ENCODE data around the gene CLCA4.
A peak's percentile ranks its signal among the peaks of the same experiment; 100 is the strongest.
"Not testable (repeated sequence)": the region's sequence is repeated elsewhere in the genome, so short reads cannot be mapped to it uniquely, and the experiment has no call there.

Gene CLCA4

DNA sequence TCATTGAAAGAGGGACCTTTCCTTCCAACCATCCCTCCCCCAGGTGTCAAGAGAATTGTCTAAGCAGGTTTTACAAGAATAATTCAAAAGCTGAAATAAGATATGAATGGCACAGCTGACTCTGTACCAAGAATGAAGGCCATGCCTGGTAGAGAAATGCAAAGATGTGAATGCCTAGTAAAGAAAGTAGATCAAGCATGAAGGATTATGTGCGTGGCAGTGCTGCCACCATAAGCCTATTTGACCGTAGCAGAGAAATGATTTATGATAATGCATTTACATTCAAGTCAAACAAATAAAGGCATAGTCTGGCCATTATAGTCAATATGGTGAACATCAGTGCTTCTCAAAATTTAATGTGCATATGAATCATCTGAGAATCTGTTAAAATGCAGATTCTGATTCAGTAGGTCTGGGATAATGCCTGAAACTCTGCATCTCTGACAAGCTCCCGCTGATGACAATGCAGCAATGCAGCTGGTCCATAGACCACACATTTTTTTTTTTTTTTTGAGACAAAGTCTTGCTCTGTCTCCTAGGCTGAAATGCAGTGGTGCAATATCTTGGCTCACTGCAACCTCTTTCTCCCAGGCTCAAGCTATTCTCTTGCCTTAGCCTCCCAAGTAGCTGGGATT is 16.6 kb upstream of the CLCA4 start:
- DNase-seq = no peak

DNA sequence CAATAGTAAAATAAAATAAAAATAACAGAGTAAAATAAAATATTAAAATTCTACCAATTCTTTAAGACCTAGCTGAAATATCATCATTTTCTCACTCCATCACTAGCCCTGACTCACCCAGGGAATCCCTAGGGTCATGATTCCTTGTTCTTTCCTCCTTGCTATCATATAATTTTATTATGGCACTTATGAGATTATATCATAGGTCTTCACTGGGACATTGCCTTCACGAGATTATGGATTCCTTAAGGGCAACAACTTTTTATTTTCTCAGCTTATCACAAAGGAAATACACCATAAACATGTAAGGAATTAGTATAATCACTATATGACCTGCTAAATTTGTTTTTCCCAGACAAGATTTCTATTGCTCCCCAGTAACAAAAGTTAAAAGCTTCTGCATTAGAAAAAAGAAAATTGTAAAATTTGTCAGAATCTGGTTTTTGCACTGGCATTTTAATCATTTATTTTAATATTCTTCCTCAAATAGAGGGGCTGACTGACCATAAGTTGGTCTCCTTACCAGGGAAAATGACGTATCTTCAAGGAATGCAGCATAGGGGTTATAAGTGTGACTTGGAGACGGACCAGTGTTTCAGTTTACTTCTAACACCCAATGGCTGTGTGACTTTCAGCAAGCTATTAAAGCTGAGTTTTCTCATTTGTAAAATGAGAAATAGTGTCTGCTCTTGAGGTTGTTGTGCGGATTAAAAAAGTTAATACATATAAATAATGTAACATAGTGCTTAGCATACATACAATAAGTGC is 8.8 kb upstream of the CLCA4 start:
- DNase-seq = no peak

DNA sequence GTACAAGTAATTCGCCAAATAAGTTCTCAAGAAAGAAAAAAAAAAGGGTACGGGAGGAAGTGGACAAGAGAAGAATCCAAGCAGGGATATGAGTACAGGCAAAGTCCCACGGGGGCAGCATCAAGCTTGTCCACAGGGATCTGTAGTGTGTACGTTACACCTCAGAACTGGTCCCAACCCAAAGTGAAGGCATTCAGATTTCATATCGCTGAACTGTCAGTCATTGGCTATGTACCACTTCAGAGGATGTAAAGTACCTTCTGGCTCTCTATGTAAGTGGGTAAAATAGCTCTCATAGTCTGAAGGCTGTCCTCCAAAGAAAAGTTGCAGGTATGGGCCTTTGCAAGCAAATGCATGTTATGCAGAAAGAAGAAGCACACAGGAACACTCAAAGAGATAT is 8.1 kb upstream of the CLCA4 start:
- DNase-seq = no peak

DNA sequence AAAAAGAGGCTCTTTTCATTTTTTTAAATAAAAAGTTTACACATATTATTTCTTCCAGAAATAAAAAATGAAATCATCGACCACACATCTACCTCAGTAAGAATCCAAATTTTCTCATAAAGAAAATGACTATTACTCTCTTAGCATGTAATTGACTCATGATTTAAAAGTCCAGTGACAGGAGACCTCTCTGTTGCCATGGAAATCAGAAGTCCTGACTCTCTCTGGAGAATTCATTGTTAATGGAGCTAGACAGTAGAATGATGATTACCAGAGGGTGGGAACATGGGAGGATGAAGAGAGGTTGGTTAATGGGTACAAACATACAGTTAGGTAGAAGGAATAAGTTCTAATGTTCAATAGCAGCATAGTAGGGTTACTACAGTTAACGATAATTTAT is 5.0 kb upstream of the CLCA4 start:
- DNase-seq = no peak

DNA sequence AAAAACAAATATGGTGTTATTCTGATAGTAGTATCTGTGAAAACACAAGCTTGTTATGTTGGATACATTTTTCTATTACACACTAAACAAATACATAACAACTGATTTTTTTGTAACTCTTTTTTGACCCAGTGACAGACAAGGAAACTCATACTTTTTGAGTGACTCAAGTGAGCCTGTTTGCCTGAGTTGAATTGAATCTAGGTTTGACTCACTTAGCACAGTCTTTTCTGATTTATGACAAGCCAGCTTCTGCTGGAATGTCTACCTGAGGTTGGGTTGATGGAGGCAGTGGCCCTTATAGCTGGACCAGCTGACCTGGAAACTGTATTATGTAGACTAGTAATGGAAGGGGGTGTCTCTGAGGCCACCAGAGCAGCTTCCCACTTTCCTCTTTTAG is 4.2 kb upstream of the CLCA4 start:
- no peak for DNase-seq

DNA sequence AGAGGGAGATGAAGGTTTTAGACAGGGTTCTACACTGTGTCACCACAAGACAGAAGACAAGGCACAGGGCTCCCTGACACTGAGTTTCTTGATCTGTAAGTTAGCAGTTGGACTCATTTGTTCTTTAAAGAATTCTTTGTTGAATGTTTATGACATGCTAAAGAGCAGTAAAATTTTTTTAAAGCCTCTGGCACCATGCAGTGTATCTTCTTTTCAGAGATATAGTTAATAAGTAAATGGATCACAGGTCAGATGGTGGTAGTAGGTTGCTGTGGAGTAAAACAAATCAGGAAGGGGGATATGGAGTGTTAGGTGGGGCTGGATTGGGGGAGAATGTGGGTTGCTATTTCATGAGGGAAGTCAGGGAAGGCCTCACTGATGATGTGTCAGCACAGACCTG is 2.0 kb downstream of the CLCA4 start:
- DNase-seq = no peak

DNA sequence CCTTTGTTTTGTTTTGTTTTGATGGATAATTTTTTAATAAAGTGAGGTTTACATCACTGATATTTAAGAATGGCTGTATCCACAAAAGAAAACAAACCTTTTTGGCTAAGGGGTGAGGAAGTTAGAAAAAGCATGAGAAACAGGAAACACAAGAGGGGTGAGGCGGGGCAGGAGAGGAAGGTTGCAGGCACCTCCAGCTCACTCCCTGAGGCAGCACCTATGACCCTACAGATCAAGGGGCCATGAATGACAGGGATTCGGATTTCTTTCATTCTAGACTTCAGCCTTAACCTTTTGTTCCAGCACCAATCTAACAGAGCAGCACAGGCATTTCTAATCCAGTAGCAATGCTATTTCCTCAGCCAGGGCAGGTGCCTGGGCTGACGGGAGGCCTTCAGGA is 4.4 kb downstream of the CLCA4 start:
- DNase-seq = no peak

DNA sequence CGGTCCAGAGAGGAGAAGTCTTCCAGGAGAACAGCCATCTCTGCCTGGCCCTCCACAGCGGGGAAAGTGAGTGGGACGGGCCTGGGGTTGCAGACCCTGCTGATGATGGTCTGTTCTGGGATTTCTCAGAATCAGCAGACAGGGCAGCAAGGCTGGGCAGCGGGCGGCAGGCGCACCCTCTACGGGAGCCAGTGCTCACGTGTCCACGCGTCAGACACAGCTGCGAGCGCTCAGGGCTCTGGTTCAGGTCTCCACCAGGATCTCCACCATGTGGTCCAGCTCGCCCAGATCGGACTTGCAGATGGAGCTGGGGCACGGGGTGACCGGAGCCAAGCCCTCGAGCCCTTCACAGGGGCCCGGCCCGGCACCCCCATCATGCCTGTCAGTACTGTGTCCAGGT is 5.5 kb downstream of the CLCA4 start:
- DNase-seq = no peak

DNA sequence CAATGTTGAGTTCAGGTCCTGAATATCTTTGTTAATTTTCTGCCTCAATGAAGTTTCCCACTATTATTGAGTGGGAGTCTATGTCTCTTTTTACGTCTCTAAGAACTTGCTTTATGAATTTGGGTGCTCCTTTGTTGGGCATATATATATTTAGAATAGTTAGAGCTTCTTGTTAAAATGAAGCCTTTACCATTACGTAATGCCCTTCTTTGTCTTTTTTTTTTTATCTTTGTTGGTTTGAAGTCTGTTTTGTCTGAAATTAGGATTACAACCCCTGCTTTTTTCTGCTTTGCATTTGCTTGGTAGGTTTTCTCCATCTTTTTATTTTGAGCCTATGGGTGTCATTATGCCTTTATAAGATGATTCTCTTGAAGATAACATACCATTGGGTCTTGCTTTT is 10.9 kb downstream of the CLCA4 start:
- DNase-seq = no peak

DNA sequence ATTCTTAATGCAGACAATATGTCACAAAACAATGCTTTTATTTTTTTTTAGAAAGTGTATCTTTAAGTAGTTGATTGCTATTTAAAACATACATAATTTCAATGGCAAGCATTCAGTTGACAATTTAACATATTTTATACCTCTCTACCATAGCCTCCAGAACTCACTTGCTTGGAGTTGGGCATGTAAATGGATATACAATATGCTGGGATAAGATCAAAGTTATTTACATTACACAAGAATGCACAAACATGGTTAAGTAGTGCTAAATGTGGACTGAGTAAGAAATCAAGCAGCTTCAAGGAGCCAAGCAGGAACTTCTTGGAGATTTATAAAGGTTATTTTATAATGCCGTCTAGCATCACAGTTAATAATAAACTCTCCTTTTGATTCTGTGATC is 17.0 kb downstream of the CLCA4 start:
- no peak for DNase-seq

DNA sequence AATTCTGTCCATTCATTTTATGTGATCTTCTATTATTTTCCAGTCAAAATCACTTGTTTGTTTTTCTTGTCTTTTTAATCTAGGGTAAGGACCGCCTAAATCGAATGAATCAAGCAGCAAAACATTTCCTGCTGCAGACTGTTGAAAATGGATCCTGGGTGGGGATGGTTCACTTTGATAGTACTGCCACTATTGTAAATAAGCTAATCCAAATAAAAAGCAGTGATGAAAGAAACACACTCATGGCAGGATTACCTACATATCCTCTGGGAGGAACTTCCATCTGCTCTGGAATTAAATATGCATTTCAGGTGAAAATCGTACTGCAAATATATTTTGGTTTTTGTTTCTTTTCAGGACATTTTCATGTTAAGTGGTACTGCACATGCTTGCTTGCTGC is 20.5 kb downstream of the CLCA4 start:
- DNase-seq = no peak

DNA sequence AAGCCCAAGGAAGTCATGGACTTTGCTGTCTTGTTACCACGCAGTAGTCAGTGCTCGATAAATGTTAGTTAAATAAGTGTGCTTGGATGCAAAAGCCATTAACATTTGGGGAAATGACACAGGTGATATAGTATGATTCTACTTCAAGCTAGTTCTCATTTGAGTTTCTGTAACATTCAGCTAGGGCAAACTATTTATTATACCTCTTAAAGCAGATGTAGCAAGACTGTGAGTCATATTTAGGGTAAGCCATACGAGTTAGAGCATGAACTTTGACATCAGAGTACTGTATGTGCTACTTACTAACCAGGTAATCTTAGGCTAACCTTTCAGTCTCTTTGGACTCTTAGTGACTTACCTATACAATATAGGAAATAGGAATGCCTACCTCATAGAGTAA is 21.0 kb downstream of the CLCA4 start:
- no peak for DNase-seq

DNA sequence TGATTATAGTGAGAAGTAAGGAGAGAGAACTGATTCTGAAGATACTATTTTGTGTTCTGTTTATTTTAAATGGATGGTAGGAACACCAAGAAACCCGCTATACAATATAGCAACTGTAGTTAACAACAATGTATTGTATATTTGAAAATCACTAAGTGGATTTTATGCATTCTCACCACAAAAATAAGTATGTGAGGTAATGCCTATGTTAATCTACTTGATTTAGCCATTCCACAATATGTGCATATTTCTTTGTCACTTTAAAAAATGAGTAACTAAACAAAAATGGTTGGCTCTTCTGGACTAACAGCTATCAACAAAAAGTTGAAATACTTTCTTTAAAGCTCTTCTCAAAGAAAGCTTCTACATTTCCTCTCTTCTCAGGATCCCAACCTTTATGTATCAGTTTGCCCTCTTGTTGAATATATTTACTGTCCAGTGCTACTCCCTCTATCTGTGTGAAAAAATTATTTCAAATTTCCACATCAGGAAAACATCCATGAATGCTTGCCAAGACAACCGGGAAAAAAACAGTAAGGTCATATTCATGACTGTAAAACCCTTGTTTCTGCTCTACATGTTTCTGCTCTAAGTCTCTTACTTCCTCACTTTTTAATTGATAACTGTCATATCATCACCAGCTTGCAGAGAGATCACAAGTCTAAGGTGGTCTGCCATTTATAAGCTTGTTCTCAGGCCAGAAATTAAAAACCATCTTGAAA is 27.0 kb downstream of the CLCA4 start:
- DNase-seq = no peak

DNA sequence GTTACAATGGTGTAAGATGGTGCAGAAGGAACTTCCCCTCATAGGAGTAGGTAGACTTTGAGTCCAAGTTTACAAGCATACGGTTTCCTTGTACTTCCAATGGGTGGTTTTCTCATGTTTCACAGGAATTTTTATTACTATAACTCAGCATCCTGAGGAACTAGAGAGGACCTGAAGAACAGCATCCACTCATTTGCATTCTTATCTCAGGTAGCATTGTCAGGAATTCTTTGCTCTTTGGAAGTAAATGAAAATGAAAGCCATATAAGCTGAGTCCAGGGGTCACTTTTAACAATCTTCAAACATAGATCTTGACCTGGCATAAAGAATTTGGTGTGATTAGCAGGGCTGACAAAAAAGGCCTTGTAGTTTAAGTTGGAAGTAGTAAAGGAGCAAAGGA is 34.4 kb downstream of the CLCA4 start:
- DNase-seq = no peak

DNA sequence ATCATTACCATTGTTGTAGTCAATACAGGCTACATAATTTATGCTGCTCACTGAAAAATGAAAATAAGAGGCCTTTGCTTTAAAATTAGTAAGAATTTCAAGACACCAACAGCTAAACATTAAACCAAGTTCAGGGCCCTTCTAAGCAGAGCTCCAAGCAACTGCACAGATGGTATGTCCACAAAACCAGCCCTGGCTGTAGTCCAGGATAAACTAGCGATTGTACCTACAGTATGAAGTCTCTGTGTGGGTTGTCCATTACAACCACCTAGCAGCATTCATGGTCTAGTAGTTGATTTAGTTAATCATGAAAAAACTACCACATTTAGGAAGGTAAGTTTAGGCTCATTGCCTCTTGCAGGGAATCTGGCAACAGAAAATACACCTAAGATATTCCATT is 35.3 kb downstream of the CLCA4 start:
- no peak for DNase-seq

DNA sequence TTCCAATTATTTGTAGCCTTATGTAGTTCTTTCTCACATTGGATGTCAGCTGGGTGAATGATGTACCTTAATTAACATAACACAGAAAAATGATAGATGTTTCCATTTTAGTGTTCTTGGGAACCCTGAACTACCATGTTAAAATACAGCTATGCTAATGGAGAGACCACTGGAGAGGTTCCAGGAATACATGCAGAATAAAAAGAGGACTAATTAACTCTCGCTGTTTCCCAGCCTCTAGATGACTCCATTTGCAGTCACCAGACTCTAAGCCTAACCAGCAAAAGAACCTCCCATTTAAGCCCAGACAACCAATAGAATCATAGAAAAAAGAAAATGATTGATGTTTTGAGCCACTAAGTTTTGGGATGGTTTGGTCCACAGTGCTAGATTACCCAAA is 36.2 kb downstream of the CLCA4 start:
- DNase-seq = no peak

DNA sequence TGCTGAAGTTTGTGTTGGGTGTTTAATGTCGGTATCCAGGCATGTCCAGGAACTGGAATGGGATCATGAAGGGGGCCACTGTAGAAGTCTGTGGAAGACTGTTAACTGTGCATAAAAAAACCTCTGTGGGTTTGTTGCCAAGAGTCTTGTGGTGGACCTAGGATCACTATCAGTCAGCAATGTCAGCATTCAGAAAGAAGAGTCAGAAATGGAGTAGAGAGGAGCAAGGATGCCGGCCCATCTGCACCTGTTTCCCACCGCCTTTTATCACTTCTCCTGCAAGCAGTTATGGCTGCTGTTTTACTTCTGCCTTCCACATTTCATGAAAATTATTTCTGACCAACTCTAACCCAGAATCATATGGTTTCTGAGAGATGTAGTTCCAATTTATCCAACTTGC is 36.7 kb downstream of the CLCA4 start:
- DNase-seq = no peak

DNA sequence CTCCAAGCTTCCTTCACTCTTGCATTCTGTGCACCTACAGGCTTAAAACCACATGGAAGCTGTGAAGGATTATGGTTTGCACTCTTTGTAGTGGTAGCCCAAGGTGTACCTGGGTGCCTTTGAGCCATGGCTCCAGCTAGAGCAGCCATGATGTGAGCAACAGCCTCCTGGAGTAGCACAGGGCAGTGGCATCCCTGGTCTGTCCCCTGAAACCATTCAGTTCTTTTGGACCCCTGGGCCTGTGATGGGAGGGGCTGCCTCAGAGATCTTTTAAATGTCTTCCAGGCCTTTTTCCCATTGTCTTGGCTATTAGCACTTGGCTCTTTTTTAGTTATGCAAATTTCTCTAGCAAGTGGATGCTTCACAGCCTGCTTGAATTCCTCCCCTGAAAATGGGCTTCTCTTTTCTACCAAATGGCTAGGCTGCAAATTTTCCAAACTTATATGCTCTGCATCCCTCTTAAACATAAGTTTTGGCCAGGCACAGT is 47.4 kb downstream of the CLCA4 start:
- no peak for DNase-seq

DNA sequence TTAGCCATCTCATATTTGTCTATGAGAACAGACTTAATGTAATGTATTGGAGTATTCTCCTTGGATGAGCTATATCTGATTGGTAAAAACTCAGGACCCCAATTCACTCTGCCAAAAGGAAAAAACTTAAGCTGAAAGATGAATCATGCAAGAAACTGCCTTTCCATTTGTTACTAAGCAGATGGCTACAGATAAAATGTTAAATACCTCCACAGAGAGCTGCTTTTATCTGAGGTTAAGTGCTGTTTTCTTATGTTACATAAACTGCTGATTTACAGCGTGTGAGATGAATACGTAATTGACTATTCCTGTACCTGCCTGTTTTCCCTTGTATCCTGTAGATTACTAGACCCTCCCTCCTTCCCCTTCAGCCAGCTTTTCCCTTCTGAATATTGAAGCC is 49.3 kb downstream of the CLCA4 start:
- no peak for DNase-seq

DNA sequence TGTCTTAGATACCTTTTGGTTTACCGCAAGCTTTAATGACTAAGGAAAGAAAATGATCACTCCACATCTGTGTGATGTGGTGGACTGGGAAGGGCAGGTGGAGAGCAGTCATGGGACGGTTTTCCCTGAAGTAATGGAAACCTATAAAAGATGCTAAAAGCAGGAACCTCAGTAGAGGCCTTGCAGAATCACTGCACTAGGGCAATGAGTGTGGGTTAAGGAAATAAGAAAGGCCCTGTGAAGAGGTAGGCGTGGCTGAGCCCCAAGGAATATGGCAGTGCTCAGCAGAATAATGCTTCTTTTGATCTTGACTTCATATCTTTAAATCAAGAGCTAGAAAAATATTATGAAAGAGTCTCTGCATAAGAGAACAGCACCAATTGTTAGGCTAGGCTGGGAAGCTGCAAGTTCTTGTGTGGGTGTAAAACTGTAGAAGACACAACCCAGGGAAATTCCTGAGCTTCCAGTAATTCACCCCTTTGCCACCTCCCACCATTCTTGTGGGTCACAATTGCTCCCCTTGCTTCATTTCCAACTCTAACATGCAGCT is 49.9 kb downstream of the CLCA4 start:
- DNase-seq = no peak

DNA sequence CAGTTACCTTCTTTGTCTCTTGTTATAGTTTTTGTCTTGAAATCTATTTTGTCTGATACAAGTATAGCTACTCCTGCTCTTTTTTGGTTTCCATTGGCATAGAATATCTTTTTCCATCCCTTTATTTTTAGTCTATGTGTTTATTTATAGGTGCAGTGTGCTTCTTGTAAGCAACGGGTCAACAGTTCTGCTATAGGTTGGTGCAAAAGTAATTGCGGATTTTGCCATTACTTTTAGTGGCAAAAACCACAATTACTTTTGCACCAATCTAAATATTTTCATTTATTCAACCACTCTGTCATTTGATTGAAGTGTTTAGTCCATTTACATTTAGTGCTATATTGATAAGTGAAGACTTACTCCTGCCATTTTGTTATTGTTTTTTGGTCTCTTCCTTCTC is 59.2 kb downstream of the CLCA4 start:
- DNase-seq = not testable (repeated sequence)

DNA sequence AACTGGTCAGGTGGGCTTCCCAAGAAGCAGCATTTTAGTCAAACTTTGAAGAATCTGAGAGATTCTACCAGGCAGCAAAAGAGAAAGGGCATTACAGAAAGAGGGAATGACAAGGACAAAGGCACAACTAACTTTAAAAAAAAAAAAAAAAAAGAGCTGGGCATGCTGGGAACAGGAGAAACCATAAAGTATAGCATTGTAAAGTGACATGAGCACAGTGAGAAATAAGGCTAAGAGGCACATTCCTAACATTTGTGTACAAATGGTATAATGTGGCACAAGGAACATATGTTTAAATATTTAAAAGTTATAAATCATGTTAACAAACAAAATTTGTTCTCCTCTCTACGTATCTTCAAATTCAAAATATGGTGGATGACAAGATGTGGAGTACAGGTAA is 69.6 kb downstream of the CLCA4 start:
- no peak for DNase-seq

DNA sequence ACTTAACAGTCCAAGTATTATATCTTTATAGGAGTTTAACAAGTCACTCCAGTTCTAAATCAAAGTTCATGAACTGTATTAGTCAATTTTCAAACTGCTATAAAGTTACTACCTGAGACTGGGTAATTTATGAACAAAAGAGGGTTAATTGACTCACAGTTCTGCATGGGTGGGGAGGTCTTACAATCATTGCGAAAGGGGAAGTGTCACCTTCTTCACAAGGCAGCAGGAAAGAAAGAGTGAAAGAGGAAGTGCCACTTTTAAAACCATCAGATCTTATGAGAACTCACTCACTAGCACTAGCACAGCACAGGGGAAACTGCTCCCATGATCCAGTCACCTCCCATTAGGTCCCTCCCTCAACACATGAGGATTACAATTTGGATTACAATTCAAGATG is 70.0 kb downstream of the CLCA4 start:
- DNase-seq = peak in 1 of 5 experiments; percentile 22

DNA sequence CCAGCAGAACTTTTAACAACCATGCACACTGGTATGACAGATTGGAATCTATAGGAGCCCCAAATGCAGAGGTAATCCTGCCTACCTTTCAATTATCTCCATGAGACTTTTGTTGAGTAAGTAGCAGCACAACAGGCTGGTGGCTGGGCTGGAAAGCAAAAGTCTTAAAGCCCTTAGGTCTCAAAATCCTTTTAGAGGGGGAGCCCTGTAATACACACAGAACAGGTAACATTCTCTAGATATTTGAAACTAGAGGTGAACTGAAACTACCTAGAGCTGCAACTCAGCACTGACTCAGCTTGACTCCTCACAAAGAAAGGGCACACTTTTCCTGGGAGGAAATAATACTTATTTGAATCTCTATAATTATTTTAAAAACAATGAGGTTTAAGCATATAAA is 71.5 kb downstream of the CLCA4 start:
- DNase-seq = no peak

Measured in T-helper 2 cell (primary cell).